Body of pancreas (tissue), 4 donors: ENCODE data around the gene HAPLN3. TPM values are rescaled to one million over a fixed set of nuclear protein-coding genes. Genes with fewer than 3 reads are reported as not detected.
"Not testable (repeated sequence)": the region's sequence is repeated elsewhere in the genome, so short reads cannot be mapped to it uniquely, and the experiment has no call there.

Experiments
- ATAC-seq: fragments of 150-250 bp; one replicate; pipeline ENCODE4 v1.9.1; 2016
- DNase-seq, 4 donors: peaks; one replicate each; pipeline ENCODE4 v3.0.0-alpha.2; 2019
- H3K27ac ChIP-seq, 4 donors: fragments of 200-600 bp; sonication (generic); 1 replicate in 3 of 4; 2 replicates in 1 of 4; pipeline versions ENCODE4 v1.5.1 to v1.6.1; 2016 to 2019; ENCODE audit warnings: mild to moderate bottlenecking in 1 of 4, mixed read lengths in 1 of 4, moderate library complexity in 1 of 4
- H3K27me3 ChIP-seq, 2 donors: fragments of 200-600 bp; sonication (generic); one replicate each; pipeline ENCODE4 v1.6.0; 2016; ENCODE audit warnings: mild to moderate bottlenecking in 1 of 2
- H3K36me3 ChIP-seq, 2 donors: fragments of 200-600 bp; sonication (generic); replicated peaks in 1 of 2; 2 replicates each; pipeline ENCODE4 v1.5.1; 2016; ENCODE audit warnings: low read depth in 2 of 2; ENCODE audit not compliant: insufficient read depth in 1 of 2
- H3K4me1 ChIP-seq: fragments of 200-600 bp; sonication (generic); one replicate; pipeline ENCODE4 v1.6.0; 2016
- H3K4me3 ChIP-seq, 2 donors: fragments of 200-600 bp; sonication (generic); 1 replicate in 1 of 2; 2 replicates in 1 of 2; pipeline ENCODE4 v1.5.1; 2016 to 2019
- H3K9me3 ChIP-seq, 3 donors: fragments of 200-600 bp; sonication (generic); 1 replicate in 2 of 3; 2 replicates in 1 of 3; pipeline ENCODE4 v1.5.1; 2016
- POLR2A ChIP-seq, 3 donors: fragments of 450-650 bp; IDR thresholded peaks; one replicate each; pipeline ENCODE4 v1.6.1; 2016; ENCODE audit warnings: antibody characterized with exemption in 3 of 3, mild to moderate bottlenecking in 2 of 3
- WGBS, 2 donors: methylation state at CpG; one replicate each; pipeline ENCODE4 v1.1.5; 2017; 5-methylcytosine and 5-hydroxymethylcytosine counted together
- intact Hi-C: fragments of 100-400 bp; cut with DNase I; formaldehyde crosslinking; loops from one replicate; pipeline ENCODE4 v1.15.1; 2023
- total RNA-seq, 2 donors: library from RNA; depleted of rRNA; stranded (reverse); fragments of >200 nt; gene quantifications; one replicate each; pipeline ENCODE4 v1.1.0, GENCODE V29; 2016
- TF ChIP-seq, protein P1 (sequence below), 7 experiments: fragments of 450-650 bp in 4 of 7; fragments of 200-600 bp in 3 of 7; sonication (generic) in 3 of 7; IDR thresholded peaks; one replicate each; pipeline ENCODE4 v1.5.1; 2016 to 2019; ENCODE audit warnings: antibody characterized with exemption in 7 of 7

The HAPLN3 gene
- total RNA-seq, 2 donors from 2014 or later, result 1.0 to 8.9 TPM

DNA sequence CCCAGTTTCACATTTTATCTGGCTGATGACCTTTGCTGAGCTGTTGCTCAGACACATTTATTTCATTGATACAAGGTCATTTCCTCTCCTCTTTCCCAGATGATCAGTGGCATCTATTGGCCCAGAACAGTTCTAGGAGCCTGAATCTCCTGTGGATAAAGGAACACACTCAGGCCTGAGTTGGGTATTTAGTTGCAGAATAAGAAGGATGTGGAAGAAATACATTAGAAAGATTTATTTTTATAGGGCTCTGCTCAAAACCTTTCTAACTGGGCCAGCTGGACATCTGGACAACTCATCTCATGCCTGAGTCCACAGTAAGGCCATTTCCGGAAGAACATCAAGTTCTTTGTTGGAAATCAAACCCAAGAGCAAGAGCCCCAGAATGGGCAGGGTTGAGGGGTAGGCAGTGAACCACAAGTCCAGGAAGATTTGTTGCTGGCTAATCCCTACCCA lies 37.6 kb upstream of the HAPLN3 start:
- 73 to 100% methylated on average over 1 of the region's 1 CpG for WGBS, 2 donors
- Histone ChIP-seq H3K4me3 (no peak overlapping the region), H3K27me3 (no peaks in the 10 kb centered on the region), H3K27ac (no peak overlapping the region), H3K36me3 (no peaks in the 10 kb centered on the region), H3K9me3 (no peaks in the 10 kb centered on the region), H3K4me1 (no peaks in the 10 kb centered on the region)
- TF ChIP-seq POLR2A (IDR thresholded peaks at IDR 0.05), result no peak
- TF ChIP-seq, protein P1, sequence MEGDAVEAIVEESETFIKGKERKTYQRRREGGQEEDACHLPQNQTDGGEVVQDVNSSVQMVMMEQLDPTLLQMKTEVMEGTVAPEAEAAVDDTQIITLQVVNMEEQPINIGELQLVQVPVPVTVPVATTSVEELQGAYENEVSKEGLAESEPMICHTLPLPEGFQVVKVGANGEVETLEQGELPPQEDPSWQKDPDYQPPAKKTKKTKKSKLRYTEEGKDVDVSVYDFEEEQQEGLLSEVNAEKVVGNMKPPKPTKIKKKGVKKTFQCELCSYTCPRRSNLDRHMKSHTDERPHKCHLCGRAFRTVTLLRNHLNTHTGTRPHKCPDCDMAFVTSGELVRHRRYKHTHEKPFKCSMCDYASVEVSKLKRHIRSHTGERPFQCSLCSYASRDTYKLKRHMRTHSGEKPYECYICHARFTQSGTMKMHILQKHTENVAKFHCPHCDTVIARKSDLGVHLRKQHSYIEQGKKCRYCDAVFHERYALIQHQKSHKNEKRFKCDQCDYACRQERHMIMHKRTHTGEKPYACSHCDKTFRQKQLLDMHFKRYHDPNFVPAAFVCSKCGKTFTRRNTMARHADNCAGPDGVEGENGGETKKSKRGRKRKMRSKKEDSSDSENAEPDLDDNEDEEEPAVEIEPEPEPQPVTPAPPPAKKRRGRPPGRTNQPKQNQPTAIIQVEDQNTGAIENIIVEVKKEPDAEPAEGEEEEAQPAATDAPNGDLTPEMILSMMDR (IDR thresholded peaks at IDR 0.05), result no peak
- intact Hi-C loops, result no loop called here
- ATAC-seq (no peak), DNase-seq (no peak)

DNA sequence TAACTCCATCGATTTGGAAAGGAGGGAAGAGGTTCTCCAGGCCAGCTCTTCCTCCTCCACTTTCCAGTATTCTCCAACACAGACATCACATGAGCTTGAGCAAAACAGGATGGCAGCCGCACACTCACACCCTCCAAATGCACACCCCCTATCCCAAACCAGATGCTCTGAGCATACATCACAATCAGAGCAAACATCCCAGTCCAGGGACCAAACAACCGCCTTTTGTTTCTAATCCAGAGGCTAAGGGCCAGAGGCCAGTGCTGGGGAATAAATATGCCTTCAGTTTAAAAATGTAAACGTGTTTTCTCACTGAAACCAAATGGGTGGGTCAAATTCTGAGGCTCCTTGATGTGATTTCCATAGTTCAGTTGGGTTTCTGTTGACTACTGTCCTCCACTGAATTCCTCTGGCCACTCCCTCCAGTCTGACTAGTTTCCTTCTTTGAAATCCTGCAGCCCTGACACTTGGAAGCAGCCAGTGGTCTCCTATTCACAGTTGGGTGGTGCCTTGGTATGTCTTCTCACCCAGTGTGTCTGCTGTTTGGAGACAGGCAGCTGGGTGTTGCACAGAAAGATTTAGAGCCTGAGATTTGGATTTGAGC lies 37.0 kb upstream of the HAPLN3 start:
- no peaks in the 10 kb centered on the region for H3K36me3 ChIP-seq
- H3K4me3 ChIP-seq, result no peak overlapping the region
- no peaks in the 10 kb centered on the region for H3K27me3 ChIP-seq
- H3K4me1 ChIP-seq, result no peaks in the 10 kb centered on the region
- WGBS, 2 donors, result 37 to 41% methylated on average over 4 of the region's 4 CpGs
- ATAC-seq, result no peak
- no peak overlapping the region for H3K27ac ChIP-seq
- no peak for DNase-seq
- TF ChIP-seq POLR2A (IDR thresholded peaks at IDR 0.05), result no peak
- TF ChIP-seq, protein P1 (IDR thresholded peaks at IDR 0.05), result no peak
- intact Hi-C loops, result no loop called here
- H3K9me3 ChIP-seq, result no peaks in the 10 kb centered on the region

DNA sequence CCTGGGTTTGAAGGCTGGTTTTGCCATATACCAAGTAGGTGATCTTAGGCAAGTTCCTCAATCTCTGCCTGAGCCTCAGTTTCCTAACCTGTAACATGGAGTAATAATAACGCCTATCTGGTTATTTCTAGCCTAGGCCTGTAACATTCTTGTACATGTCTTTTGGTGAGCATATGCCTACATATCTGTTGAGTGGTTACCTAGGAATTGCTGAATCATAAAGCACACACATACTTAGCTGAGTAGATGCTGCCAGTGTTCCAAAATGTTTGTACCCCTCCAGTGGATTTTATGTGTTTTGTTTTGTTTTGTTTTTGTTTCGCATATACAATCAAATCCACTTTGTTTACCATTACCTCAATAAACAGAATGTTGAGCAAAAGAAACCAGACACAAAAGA lies 35.2 kb upstream of the HAPLN3 start:
- H3K27me3 ChIP-seq, result no peaks in the 10 kb centered on the region
- 56 to 58% methylated on average over 2 of the region's 2 CpGs for WGBS, 2 donors
- no peak for DNase-seq
- no peaks in the 10 kb centered on the region for H3K4me1 ChIP-seq
- no peaks in the 10 kb centered on the region for H3K36me3 ChIP-seq
- no peak overlapping the region for H3K4me3 ChIP-seq
- H3K27ac ChIP-seq, result no peak overlapping the region
- TF ChIP-seq POLR2A (IDR thresholded peaks at IDR 0.05), result no peak
- TF ChIP-seq, protein P1 (IDR thresholded peaks at IDR 0.05), result no peak
- intact Hi-C loops, result no loop called here
- no peaks in the 10 kb centered on the region for H3K9me3 ChIP-seq
- ATAC-seq, result no peak

DNA sequence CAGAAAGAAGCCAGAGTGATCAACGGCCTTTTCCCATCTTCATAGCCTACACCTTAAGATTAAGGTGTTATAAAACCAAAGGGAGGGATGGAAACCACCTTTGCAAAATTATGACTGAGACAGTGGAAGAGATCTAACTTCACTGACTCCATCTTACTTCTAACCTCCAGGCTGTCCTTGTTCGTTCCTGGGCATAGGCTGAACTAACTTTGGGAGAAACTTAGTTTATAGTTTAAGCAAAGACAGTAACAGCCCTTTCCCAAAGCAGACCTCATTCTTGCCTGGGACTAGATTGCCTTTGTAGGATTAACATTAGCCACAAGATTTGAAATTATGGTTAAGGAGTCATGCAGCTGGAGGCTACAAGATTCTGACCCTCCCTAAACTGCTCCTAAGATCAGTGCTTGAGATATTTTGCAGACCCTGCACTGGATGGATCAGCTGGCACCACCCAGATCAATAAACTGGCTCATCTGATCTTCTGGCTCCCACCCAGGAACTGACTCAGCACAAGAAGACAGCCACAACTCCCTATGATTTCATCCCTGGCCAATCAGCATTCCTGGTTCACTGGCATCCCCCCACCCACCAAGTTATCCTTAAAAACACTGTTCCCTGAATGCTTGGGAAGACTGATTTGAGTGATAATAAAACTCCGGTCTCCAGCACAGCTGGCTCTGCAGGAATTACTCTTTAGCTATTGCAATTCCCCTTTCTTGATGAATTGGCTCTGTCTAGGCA lies 34.2 kb upstream of the HAPLN3 start:
- intact Hi-C loops, ATAC-seq: not testable (repeated sequence)
- WGBS, 2 donors, result 56 to 57% methylated on average over 3 of the region's 3 CpGs

DNA sequence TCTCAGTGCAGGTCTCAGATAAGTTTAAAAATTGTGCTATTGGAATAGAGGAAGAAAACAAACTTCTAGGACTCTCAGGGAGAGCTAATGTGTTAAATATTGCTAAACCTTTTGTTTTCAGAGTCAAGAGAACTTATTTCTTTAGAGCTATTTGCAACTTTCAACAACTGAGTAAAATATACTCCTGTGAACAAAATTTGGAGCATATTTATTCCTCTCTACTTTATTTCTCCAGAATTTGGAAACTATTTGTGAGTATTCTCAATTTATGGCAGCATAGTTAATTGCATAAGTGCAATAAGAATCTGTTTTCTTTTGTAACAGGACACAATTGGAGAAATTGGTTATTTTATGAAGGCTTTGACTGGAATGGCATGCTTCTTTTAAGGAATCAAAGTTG lies 32.8 kb upstream of the HAPLN3 start:
- DNase-seq, H3K27ac ChIP-seq, ATAC-seq, H3K36me3 ChIP-seq, H3K4me1 ChIP-seq, intact Hi-C loops, H3K9me3 ChIP-seq, H3K4me3 ChIP-seq, H3K27me3 ChIP-seq: not testable (repeated sequence)

More for the DNA sequence above, 34.2 kb upstream of the HAPLN3 start:
- H3K27me3 ChIP-seq, H3K36me3 ChIP-seq, H3K4me1 ChIP-seq, DNase-seq, H3K27ac ChIP-seq, H3K9me3 ChIP-seq, H3K4me3 ChIP-seq: not testable (repeated sequence)

DNA sequence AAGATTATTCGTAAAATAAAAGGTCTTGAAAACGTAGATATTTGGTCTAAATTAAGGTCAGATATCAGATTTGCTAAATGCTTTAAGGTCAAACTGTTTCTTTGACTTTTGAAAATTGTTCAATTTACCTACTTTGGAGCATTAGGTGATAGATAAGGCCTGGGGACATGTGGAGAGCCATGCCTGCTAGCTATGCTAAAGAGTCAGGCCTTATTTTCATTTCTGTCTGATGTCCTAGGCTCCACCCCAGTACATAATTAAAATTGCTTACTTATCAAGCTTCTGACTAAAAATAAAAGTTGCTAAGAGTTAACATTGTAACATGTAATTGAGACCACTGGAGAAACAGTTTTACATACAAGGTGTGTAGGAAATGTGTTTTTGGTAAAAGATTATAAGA lies 30.3 kb upstream of the HAPLN3 start:
- H3K27me3 ChIP-seq, ATAC-seq, intact Hi-C loops, H3K4me3 ChIP-seq, H3K9me3 ChIP-seq, H3K36me3 ChIP-seq, H3K4me1 ChIP-seq, DNase-seq, H3K27ac ChIP-seq: not testable (repeated sequence)
- WGBS, 2 donors, result 63 to 75% methylated on average over 2 of the region's 2 CpGs

DNA sequence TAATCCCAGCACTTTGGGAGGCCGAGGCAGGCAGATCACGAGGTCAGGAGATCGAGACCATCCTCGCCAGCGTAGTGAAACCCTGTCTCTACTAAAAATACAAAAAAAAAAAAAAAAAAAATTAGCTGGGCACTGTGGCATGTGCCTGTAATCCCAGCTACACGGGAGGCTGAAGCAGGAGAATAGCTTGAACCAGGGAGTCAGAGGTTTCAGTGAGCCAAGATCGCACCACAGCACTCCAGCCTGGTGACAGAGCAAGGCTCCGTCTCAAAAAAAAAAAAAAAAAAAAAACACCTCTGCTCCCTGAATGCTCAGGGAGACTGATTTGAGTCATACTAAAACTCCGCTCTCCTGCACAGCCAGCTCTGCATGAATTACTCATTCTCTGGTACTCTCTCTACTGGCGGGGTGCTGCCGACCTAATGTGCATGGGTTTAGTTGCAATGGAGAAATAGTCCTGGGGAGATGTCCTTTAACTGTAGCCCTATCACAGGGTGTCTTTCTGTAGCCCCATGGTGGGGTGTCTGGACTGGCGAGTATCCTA lies 25.6 kb upstream of the HAPLN3 start:
- WGBS, 2 donors, result 79 to 81% methylated on average over 9 to 12 of the region's 12 CpGs
- H3K36me3 ChIP-seq, H3K9me3 ChIP-seq, H3K27me3 ChIP-seq, intact Hi-C loops, ATAC-seq, H3K4me1 ChIP-seq, DNase-seq, H3K4me3 ChIP-seq, H3K27ac ChIP-seq: not testable (repeated sequence)
